ENCODE data around the gene PIAS1.

The PIAS1 gene

DNA sequence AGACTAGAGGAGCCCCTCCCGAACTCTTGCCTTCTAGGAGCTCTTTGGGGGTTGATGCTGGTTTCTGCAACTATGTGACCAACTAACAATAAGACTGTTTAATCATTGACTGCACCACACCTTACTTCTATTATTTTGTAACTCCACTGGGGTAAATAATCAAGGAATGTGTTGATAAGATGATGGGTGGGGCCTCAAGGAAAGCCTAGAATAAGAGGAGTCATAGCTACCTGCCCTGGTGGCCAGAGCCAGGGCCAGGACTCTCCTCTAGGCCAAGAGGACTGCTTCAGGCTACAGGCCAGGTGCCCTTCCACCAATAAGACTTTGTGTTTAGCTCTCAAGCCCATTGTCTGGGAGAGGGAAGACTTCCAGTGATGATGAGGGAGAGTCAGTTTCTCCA is 41.2 kb upstream of the PIAS1 start (continued):
- TF ChIP-seq, protein P1, sequence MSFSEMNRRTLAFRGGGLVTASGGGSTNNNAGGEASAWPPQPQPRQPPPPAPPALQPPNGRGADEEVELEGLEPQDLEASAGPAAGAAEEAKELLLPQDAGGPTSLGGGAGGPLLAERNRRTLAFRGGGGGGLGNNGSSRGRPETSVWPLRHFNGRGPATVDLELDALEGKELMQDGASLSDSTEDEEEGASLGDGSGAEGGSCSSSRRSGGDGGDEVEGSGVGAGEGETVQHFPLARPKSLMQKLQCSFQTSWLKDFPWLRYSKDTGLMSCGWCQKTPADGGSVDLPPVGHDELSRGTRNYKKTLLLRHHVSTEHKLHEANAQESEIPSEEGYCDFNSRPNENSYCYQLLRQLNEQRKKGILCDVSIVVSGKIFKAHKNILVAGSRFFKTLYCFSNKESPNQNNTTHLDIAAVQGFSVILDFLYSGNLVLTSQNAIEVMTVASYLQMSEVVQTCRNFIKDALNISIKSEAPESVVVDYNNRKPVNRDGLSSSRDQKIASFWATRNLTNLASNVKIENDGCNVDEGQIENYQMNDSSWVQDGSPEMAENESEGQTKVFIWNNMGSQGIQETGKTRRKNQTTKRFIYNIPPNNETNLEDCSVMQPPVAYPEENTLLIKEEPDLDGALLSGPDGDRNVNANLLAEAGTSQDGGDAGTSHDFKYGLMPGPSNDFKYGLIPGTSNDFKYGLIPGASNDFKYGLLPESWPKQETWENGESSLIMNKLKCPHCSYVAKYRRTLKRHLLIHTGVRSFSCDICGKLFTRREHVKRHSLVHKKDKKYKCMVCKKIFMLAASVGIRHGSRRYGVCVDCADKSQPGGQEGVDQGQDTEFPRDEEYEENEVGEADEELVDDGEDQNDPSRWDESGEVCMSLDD (tag by site-specific recombination; IDR thresholded peaks at IDR 0.05): no peak
- TF ChIP-seq ZNF37A (tag by site-specific recombination; IDR thresholded peaks at IDR 0.05): no peak
- no peak for TF ChIP-seq YY2 (tag by site-specific recombination; IDR thresholded peaks at IDR 0.05)
- TF ChIP-seq GLI4 (tag by site-specific recombination; IDR thresholded peaks at IDR 0.05): no peak
- TF ChIP-seq, protein P2, sequence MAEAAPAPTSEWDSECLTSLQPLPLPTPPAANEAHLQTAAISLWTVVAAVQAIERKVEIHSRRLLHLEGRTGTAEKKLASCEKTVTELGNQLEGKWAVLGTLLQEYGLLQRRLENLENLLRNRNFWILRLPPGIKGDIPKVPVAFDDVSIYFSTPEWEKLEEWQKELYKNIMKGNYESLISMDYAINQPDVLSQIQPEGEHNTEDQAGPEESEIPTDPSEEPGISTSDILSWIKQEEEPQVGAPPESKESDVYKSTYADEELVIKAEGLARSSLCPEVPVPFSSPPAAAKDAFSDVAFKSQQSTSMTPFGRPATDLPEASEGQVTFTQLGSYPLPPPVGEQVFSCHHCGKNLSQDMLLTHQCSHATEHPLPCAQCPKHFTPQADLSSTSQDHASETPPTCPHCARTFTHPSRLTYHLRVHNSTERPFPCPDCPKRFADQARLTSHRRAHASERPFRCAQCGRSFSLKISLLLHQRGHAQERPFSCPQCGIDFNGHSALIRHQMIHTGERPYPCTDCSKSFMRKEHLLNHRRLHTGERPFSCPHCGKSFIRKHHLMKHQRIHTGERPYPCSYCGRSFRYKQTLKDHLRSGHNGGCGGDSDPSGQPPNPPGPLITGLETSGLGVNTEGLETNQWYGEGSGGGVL (tag by site-specific recombination; IDR thresholded peaks at IDR 0.05): no peak
- no peak for TF ChIP-seq ZNF629 (tag by site-specific recombination; IDR thresholded peaks at IDR 0.05)
- no peak for TF ChIP-seq ZNF555 (tag by site-specific recombination; conservative IDR thresholded peaks at IDR 0.05)
- TF ChIP-seq, protein P3, sequence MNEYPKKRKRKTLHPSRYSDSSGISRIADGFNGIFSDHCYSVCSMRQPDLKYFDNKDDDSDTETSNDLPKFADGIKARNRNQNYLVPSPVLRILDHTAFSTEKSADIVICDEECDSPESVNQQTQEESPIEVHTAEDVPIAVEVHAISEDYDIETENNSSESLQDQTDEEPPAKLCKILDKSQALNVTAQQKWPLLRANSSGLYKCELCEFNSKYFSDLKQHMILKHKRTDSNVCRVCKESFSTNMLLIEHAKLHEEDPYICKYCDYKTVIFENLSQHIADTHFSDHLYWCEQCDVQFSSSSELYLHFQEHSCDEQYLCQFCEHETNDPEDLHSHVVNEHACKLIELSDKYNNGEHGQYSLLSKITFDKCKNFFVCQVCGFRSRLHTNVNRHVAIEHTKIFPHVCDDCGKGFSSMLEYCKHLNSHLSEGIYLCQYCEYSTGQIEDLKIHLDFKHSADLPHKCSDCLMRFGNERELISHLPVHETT (tag by site-specific recombination; IDR thresholded peaks at IDR 0.05): no peak
- no peak for TF ChIP-seq GFI1B (tag by site-specific recombination; IDR thresholded peaks at IDR 0.05)
- TF ChIP-seq ZNF677 (tag by site-specific recombination; IDR thresholded peaks at IDR 0.05): no peak

DNA sequence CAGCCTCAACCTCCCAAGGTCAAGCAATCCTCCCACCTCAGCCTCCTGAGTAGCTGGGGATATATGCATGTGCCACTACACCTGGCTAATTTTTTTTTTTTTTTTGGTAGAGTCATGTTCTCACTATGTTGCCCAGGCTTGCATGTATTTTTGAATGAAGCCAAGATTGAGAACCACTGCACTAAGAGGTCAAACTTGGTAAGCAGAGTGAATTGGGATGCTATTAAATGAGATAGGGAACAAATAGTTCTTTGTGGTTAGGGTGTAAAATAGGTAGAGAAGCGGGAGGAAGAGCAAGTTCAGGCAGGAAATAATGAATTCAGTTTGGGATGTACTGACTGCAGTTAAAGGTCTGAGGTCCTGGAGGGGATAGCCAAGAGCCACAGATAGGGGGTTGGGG is 39.9 kb upstream of the PIAS1 start:
- CTCF ChIA-PET: no interaction called here
- no peak for TF ChIP-seq ZNF202 (tag by site-specific recombination; IDR thresholded peaks at IDR 0.05; ENCODE audit: borderline replicate concordance)
- TF ChIP-seq ZBTB48 (tag by site-specific recombination; IDR thresholded peaks at IDR 0.05): no peak
- TF ChIP-seq ZNF664 (tag by site-specific recombination; IDR thresholded peaks at IDR 0.05): peak; percentile 66
- no peak for TF ChIP-seq ZNF792 (tag by site-specific recombination; IDR thresholded peaks at IDR 0.05)

DNA sequence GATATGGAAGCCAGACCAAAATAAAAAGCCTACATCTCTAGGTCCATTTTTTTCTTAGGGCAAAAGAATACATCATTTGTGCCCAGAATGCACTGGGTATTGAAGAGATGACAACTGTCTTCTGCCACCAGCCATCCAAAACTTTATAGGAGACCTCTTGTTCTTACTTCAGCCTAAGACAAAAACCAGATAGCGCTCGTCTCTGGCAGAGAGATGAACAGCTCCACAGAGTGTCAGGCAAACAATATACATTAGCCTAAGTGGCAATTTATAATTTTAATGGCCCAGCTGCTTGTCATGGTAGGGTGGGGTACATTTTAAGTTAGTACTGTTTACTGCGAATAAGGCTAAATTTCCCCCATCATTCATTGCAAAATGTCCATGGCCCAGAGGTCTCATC is 38.9 kb upstream of the PIAS1 start:
- H3K36me3 ChIP-seq (ENCODE audit: control insufficient read depth in 2 of 2, insufficient read depth in 1 of 2, low read length in 2 of 2): no peaks in the 10 kb centered on the region
- H3K27ac ChIP-seq (ENCODE audit: extremely low read depth, low read depth, low read length): no peak overlapping the region
- H3K4me3 ChIP-seq (ENCODE audit: low read depth, low read length): no peak overlapping the region
- TF ChIP-seq ZNF37A (tag by site-specific recombination; IDR thresholded peaks at IDR 0.05) (no peak), ZNF292 (tag by site-specific recombination; IDR thresholded peaks at IDR 0.05; ENCODE audit: borderline replicate concordance, low read depth) (no peak), ZFP69B (tag by site-specific recombination; IDR thresholded peaks at IDR 0.05) (no peak)
- ChIA-PET CTCF (interaction anchor here (0.6 kb wide), 2 partner anchors 65 to 142 kb away, joined by 3 read pairs; no protein-coding TSS in a partner anchor), POLR2A (no interaction called here)
- H3K4me1 ChIP-seq (ENCODE audit: control insufficient read depth, insufficient read depth, low read length): no peaks in the 10 kb centered on the region
- H3K9me3 ChIP-seq (ENCODE audit: control insufficient read depth, insufficient read depth, low read depth, low read length): no peaks in the 10 kb centered on the region

More for the DNA sequence above, 39.9 kb upstream of the PIAS1 start:
- Histone ChIP-seq H3K4me1 (ENCODE audit: control insufficient read depth, insufficient read depth, low read length) (no peaks in the 10 kb centered on the region), H3K4me3 (ENCODE audit: low read depth, low read length) (no peak overlapping the region), H3K9me3 (ENCODE audit: control insufficient read depth, insufficient read depth, low read depth, low read length) (no peaks in the 10 kb centered on the region), H3K36me3 (ENCODE audit: control insufficient read depth in 2 of 2, insufficient read depth in 1 of 2, low read length in 2 of 2) (no peaks in the 10 kb centered on the region), H3K27ac (ENCODE audit: extremely low read depth, low read depth, low read length) (no peak overlapping the region)
- POLR2A ChIA-PET: no interaction called here

All from HEK293 (cell line).